Measurements from ENCODE around the gene POLE2. TPM values are rescaled to one million over a fixed set of nuclear protein-coding genes. Genes with fewer than 3 reads are reported as not detected.
A peak's percentile ranks its signal among the peaks of the same experiment; 100 is the strongest.
"Not testable (repeated sequence)": the region's sequence is repeated elsewhere in the genome, so short reads cannot be mapped to it uniquely, and the experiment has no call there.

Gene POLE2
- total RNA-seq, 1 donor from 2014 or later, result 0.54 TPM

- ATAC-seq (no peak), DNase-seq (ENCODE audit: missing footprints) (no peak)
- intact Hi-C loops (cut with DNase I), result loop anchor here (5.0 kb wide), 1 partner anchor 36 kb away; the partner anchor contains the start of gene RPS29
These were observed 64.6 kb downstream of the POLE2 start for GRCh38 chr14:49623387-49623786.

GRCh38 chr14:49622022-49622607, 65.9 kb downstream of the POLE2 start:
- intact Hi-C loops (cut with DNase I), result loop anchor here (5.0 kb wide), 1 partner anchor 35 kb away; the partner anchor contains the start of gene RPS29
- DNase-seq (ENCODE audit: missing footprints) (no peak), ATAC-seq (no peak)

GRCh38 chr14:49621114-49621881, 66.7 kb downstream of the POLE2 start:
- intact Hi-C loops (cut with DNase I), result loop anchor here (2.0 to 5.0 kb wide), 2 partner anchors 14 to 34 kb away; partner anchors contain the start of genes DNAAF2 and RPS29
- ATAC-seq (peak; percentile 65), DNase-seq (ENCODE audit: missing footprints) (peak; percentile 93)

- intact Hi-C loops (cut with DNase I), result loop anchor here (2.0 to 5.0 kb wide), 2 partner anchors 14 to 33 kb away; partner anchors contain the start of genes DNAAF2 and RPS29
These were observed 67.6 kb downstream of the POLE2 start, which contains the start of the genes MGAT2 and RPL36AL for GRCh38 chr14:49620182-49621113. TSS of gene MGAT2 (plus strand) at chr14:49620799. CDS start at chr14:49621269, 470 bp downstream. TSS of gene RPL36AL (minus strand) at chr14:49620626. CDS start at chr14:49619104, 1,522 bp downstream.

GRCh38 chr14:49619730-49620129, 68.3 kb downstream of the POLE2 start:
- intact Hi-C loops (cut with DNase I), result loop anchor here (2.0 to 5.0 kb wide), 3 partner anchors 15 to 32 kb away; partner anchors contain the start of genes DNAAF2, LRR1 and RPS29

More at GRCh38 chr14:49620182-49621113, 67.6 kb downstream of the POLE2 start, which contains the start of the genes MGAT2 and RPL36AL:
- DNase-seq (ENCODE audit: missing footprints) (peak; percentile 99), ATAC-seq (peak; percentile 100)

GRCh38 chr14:49619273-49619672, 68.7 kb downstream of the POLE2 start:
- not testable (repeated sequence) for DNase-seq (ENCODE audit: missing footprints); ATAC-seq
- intact Hi-C loops (cut with DNase I), result loop anchor here (2.0 kb wide), 1 partner anchor 20 kb away; the partner anchor contains the start of gene LRR1

More at GRCh38 chr14:49619730-49620129, 68.3 kb downstream of the POLE2 start:
- ATAC-seq, result no peak
- no peak for DNase-seq (ENCODE audit: missing footprints)

GRCh38 chr14:49617852-49618519, 70.0 kb downstream of the POLE2 start:
- intact Hi-C loops (cut with DNase I), result loop anchor here (2.0 kb wide), 1 partner anchor 19 kb away; the partner anchor contains the start of gene LRR1
- DNase-seq (ENCODE audit: missing footprints) (no peak), ATAC-seq (no peak)

GRCh38 chr14:49615776-49616175, 72.2 kb downstream of the POLE2 start:
- intact Hi-C loops (cut with DNase I), result no loop called here
- ATAC-seq (no peak), DNase-seq (ENCODE audit: missing footprints) (no peak)

GRCh38 chr14:49614196-49614595, 73.8 kb downstream of the POLE2 start:
- intact Hi-C loops (cut with DNase I), result no loop called here
- no peak for ATAC-seq
- DNase-seq (ENCODE audit: missing footprints), result no peak

- DNase-seq (ENCODE audit: missing footprints) (no peak), ATAC-seq (no peak)
- intact Hi-C loops (cut with DNase I), result no loop called here
These were observed 75.3 kb downstream of the POLE2 start for GRCh38 chr14:49612671-49613070.

- intact Hi-C loops (cut with DNase I), result no loop called here
- no peak for ATAC-seq
- DNase-seq (ENCODE audit: missing footprints), result no peak
These were observed 75.8 kb downstream of the POLE2 start for GRCh38 chr14:49612251-49612650.

GRCh38 chr14:49607583-49607982, 80.4 kb downstream of the POLE2 start:
- DNase-seq (ENCODE audit: missing footprints) (no peak), ATAC-seq (no peak)
- intact Hi-C loops (cut with DNase I), result no loop called here

- peak; percentile 90 for ATAC-seq
- intact Hi-C loops (cut with DNase I), result loop anchor here (2.0 kb wide), 1 partner anchor 20 kb away; no protein-coding TSS in a partner anchor
- peak; percentile 95 for DNase-seq (ENCODE audit: missing footprints)
These were observed 89.3 kb downstream of the POLE2 start, which contains the start of gene LRR1 for GRCh38 chr14:49598485-49599300. TSS of gene LRR1 (plus strand) at chr14:49598940. CDS start at chr14:49599021, 81 bp downstream.

GRCh38 chr14:49598189-49598484, 89.9 kb downstream of the POLE2 start:
- ATAC-seq (peak; percentile 32), DNase-seq (ENCODE audit: missing footprints) (no peak)
- intact Hi-C loops (cut with DNase I), result loop anchor here (2.0 kb wide), 1 partner anchor 21 kb away; no protein-coding TSS in a partner anchor

GRCh38 chr14:49594347-49595091, 93.5 kb downstream of the POLE2 start:
- intact Hi-C loops (cut with DNase I), result no loop called here
- peak; percentile 29 for ATAC-seq

More at GRCh38 chr14:49594347-49595091, 93.5 kb downstream of the POLE2 start:
- no peak for DNase-seq (ENCODE audit: missing footprints)

Measured in Right ventricle myocardium inferior (tissue), 1 donor.